H1 (cell line): ENCODE data around the gene TCF7L1. TPM values are rescaled to one million over a fixed set of nuclear protein-coding genes. Genes with fewer than 3 reads are reported as not detected.

Experiments
- CTCF ChIA-PET: fragments of 300-600 bp; sonication (Branson Sonifier 250); formaldehyde crosslinking; loops from one replicate; lab custom pipeline; 2021; ENCODE audit not compliant: partially characterized antibody; lab: Charles Lee
- POLR2A ChIA-PET: fragments of 300-600 bp; sonication (Branson Sonifier 250); formaldehyde crosslinking; loops from one replicate; lab custom pipeline; 2021; ENCODE audit warnings: inconsistent platforms; ENCODE audit not compliant: partially characterized antibody; lab: Charles Lee
- DNase-seq, 2 experiments: peaks; one replicate each; pipeline versions ENCODE4 v3.0.0 to v3.0.0-alpha.2; 2010 to 2022; ENCODE audit warnings: low spot score in 2 of 2, low read depth in 1 of 2, mixed read lengths in 1 of 2
- FAIRE-seq: peaks from 2 replicates; lab custom pipeline; 2011; peaks lifted over from hg19 to GRCh38; lab: Jason Lieb, UNC
- H2AFZ ChIP-seq: 2 replicates; pipeline ENCODE4 v1.8.1; 2012; ENCODE audit warnings: low read length, inconsistent platforms
- H2AK5ac ChIP-seq: 2 replicates; pipeline ENCODE4 v1.6.1; 2013; ENCODE audit warnings: low read depth, low read length
- H2BK120ac ChIP-seq: replicated peaks from 2 replicates; pipeline ENCODE3; 2013; ENCODE audit warnings: low read depth, low read length, inconsistent platforms
- H2BK12ac ChIP-seq: 2 replicates; pipeline ENCODE4 v1.6.1; 2013; ENCODE audit warnings: low read depth, low read length
- H2BK15ac ChIP-seq: 2 replicates; pipeline ENCODE4 v1.6.1; 2013; ENCODE audit warnings: low read length
- H2BK20ac ChIP-seq: 2 replicates; pipeline ENCODE4 v1.6.1; 2013; ENCODE audit warnings: low read length
- H2BK5ac ChIP-seq: 2 replicates; pipeline ENCODE4 v1.6.1; 2013; ENCODE audit warnings: low read depth, low read length
- H3K14ac ChIP-seq: 2 replicates; pipeline ENCODE4 v1.6.1; 2013; ENCODE audit warnings: inconsistent platforms; ENCODE audit not compliant: insufficient read length
- H3K18ac ChIP-seq: 2 replicates; pipeline ENCODE4 v1.6.1; 2013; ENCODE audit warnings: low read length; ENCODE audit errors: extremely low read depth
- H3K23ac ChIP-seq: 2 replicates; pipeline ENCODE4 v1.6.1; 2013; ENCODE audit warnings: inconsistent platforms; ENCODE audit not compliant: insufficient read length
- H3K23me2 ChIP-seq: 2 replicates; pipeline ENCODE4 v1.6.1; 2013; ENCODE audit warnings: low read depth, low read length
- H3K27ac ChIP-seq: 2 replicates; pipeline ENCODE4 v1.6.1; 2011; ENCODE audit warnings: low read depth, low read length, inconsistent platforms
- H3K27me3 ChIP-seq, 4 experiments: replicated peaks in 1 of 4; 1 replicate in 1 of 4; 2 replicates in 3 of 4; pipeline versions ENCODE4 v1.6.1 to v1.8.1; 2011 to 2013; ENCODE audit warnings: low read length in 3 of 4, mild to moderate bottlenecking in 3 of 4, inconsistent platforms in 2 of 4, mixed read lengths in 2 of 4, moderate library complexity in 1 of 4; ENCODE audit not compliant: control insufficient read depth in 3 of 4, insufficient read depth in 3 of 4; ENCODE audit errors: extremely low read depth in 1 of 4
- H3K36me3 ChIP-seq, 4 experiments: 2 replicates each; pipeline versions ENCODE4 v1.6.1 to v1.8.1; 2011 to 2013; ENCODE audit warnings: mild to moderate bottlenecking in 4 of 4, low read length in 3 of 4, moderate library complexity in 2 of 4, control low read depth in 1 of 4, inconsistent platforms in 1 of 4; ENCODE audit not compliant: insufficient read depth in 4 of 4, control insufficient read depth in 2 of 4
- H3K4ac ChIP-seq: replicated peaks from 2 replicates; pipeline ENCODE3; 2013; ENCODE audit warnings: low read length, low read depth, mixed read lengths, inconsistent platforms; ENCODE audit not compliant: insufficient read length
- H3K4me1 ChIP-seq, 4 experiments: replicated peaks in 1 of 4; 1 replicate in 1 of 4; 2 replicates in 3 of 4; pipeline versions ENCODE4 v1.6.1 to v1.8.1; 2011 to 2013; ENCODE audit warnings: low read length in 3 of 4, inconsistent platforms in 2 of 4, mixed read lengths in 1 of 4; ENCODE audit not compliant: insufficient read depth in 4 of 4, control insufficient read depth in 3 of 4
- H3K4me2 ChIP-seq, 2 experiments: 2 replicates each; pipeline versions ENCODE4 v1.6.1 to v1.8.1; 2011 to 2013; ENCODE audit warnings: low read depth in 2 of 2, low read length in 2 of 2, control low read depth in 1 of 2, inconsistent platforms in 1 of 2, mild to moderate bottlenecking in 1 of 2; ENCODE audit not compliant: insufficient read depth in 1 of 2
- H3K4me3 ChIP-seq, 4 experiments: fragments of 200-600, 300-600 bp in 1 of 4; sonication (generic), shearing (Covaris generic), sonication (Bioruptor Twin) in 1 of 4; 2 replicates each; pipeline versions ENCODE4 v1.5.1 to v1.8.1; 2011 to 2016; ENCODE audit warnings: low read length in 4 of 4, low read depth in 3 of 4, control low read depth in 2 of 4, inconsistent platforms in 2 of 4, mild to moderate bottlenecking in 2 of 4, mixed read lengths in 1 of 4, moderate library complexity in 1 of 4; ENCODE audit not compliant: insufficient read depth in 2 of 4; ENCODE audit errors: extremely low read depth in 1 of 4
- H3K56ac ChIP-seq: replicated peaks from 2 replicates; pipeline ENCODE3; 2013; ENCODE audit warnings: low read depth, mild to moderate bottlenecking, mixed read lengths, low read length, inconsistent platforms; ENCODE audit not compliant: insufficient read length
- H3K79me1 ChIP-seq: 2 replicates; pipeline ENCODE4 v1.6.1; 2013; ENCODE audit warnings: low read depth, low read length, control low read depth
- H3K79me2 ChIP-seq, 2 experiments: 2 replicates each; pipeline versions ENCODE4 v1.6.1 to v1.8.1; 2012 to 2013; ENCODE audit warnings: low read length in 2 of 2, mild to moderate bottlenecking in 2 of 2, inconsistent platforms in 1 of 2; ENCODE audit not compliant: insufficient read depth in 2 of 2, control insufficient read depth in 1 of 2
- H3K9ac ChIP-seq, 4 experiments: replicated peaks in 1 of 4; 1 replicate in 1 of 4; 2 replicates in 3 of 4; pipeline versions ENCODE4 v1.6.1 to v1.8.1; 2011 to 2013; ENCODE audit warnings: low read depth in 3 of 4, low read length in 3 of 4, control low read depth in 2 of 4, mild to moderate bottlenecking in 2 of 4, moderate library complexity in 2 of 4, inconsistent platforms in 1 of 4; ENCODE audit errors: extremely low read depth in 1 of 4
- H3K9me3 ChIP-seq, 2 experiments: 2 replicates each; pipeline versions ENCODE4 v1.6.1 to v1.8.1; 2012 to 2013; ENCODE audit warnings: mild to moderate bottlenecking in 2 of 2, moderate library complexity in 2 of 2, control low read depth in 1 of 2, inconsistent platforms in 1 of 2, low read depth in 1 of 2, low read length in 1 of 2, mixed read lengths in 1 of 2; ENCODE audit not compliant: insufficient read depth in 2 of 2
- H4K20me1 ChIP-seq, 2 experiments: replicated peaks in 1 of 2; 2 replicates each; pipeline versions ENCODE3 to v1.8.1; 2011 to 2013; ENCODE audit warnings: inconsistent platforms in 2 of 2, low read length in 2 of 2, mild to moderate bottlenecking in 1 of 2; ENCODE audit not compliant: insufficient read depth in 2 of 2, control insufficient read depth in 1 of 2
- H4K5ac ChIP-seq: 2 replicates; pipeline ENCODE4 v1.6.1; 2013; ENCODE audit warnings: low read length, low read depth, mixed read lengths, inconsistent platforms; ENCODE audit not compliant: insufficient read length
- H4K8ac ChIP-seq: 2 replicates; pipeline ENCODE4 v1.8.0; 2013; ENCODE audit warnings: mild to moderate bottlenecking, moderate library complexity, low read length, inconsistent platforms; ENCODE audit not compliant: insufficient read depth; ENCODE audit errors: extremely low read depth
- H4K91ac ChIP-seq: replicated peaks from 2 replicates; pipeline ENCODE3; 2013; ENCODE audit warnings: low read length, mixed read lengths, inconsistent platforms; ENCODE audit not compliant: insufficient read length
- CBX5 ChIP-seq: fragments of 300-800, 300-1000 bp; sonication (generic); IDR thresholded peaks from 2 replicates; pipeline ENCODE4 v1.7.1; 2016; ENCODE audit warnings: antibody characterized with exemption, low read length, low read depth
- POLR2AphosphoS5 ChIP-seq: IDR thresholded peaks from 2 replicates; pipeline ENCODE4 v1.6.1; 2011; ENCODE audit warnings: low read depth, low read length
- WGBS, 2 experiments: shearing (Covaris generic) in 1 of 2; methylation state at CpG; one replicate each; pipeline versions ENCODE4 v1.1.6 to v1.1.7; 2013 to 2015; ENCODE audit warnings: low lambda C conversion rate in 2 of 2, mixed read lengths in 2 of 2, inconsistent platforms in 1 of 2, low coverage in 1 of 2, missing lambda C conversion rate in 1 of 2; ENCODE audit not compliant: insufficient replicate concordance in 2 of 2, insufficient coverage in 1 of 2, insufficient read length in 1 of 2; ENCODE audit errors: extremely low coverage in 1 of 2, missing lambda C conversion rate in 1 of 2; 5-methylcytosine and 5-hydroxymethylcytosine counted together
- polyA plus RNA-seq, 7 experiments: library from polyadenylated mRNA; depleted of rRNA in 3 of 7; stranded (reverse) in 5 of 7; unstranded in 2 of 7; fragments of >200 nt in 5 of 7; fragments of 200-250 nt in 2 of 7; gene quantifications; 1 replicate in 5 of 7; 2 replicates in 1 of 7; 4 replicates in 1 of 7; pipeline versions ENCODE4 v1.2.1 to v1.2.3, GENCODE V29; 2011 to 2013; ENCODE audit warnings: missing spikeins in 2 of 7, mixed read lengths in 2 of 7
- total RNA-seq: library from RNA; stranded (reverse); fragmentation: NEBNext Ultra II Directional; extraction: Animal tissue kit (Norgen Biotek cat#: 25700); gene quantifications from 2 replicates; pipeline ENCODE4 v1.2.1, GENCODE V29; 2021

TCF7L1 gene
- total and polyA plus RNA-seq, 2 of the 8 experiments (the other 6 are each of a cell fraction or from before 2014, with no cell fraction given), result 27.5 to 108 TPM

GRCh38 chr2:85170938-85171475 lies 37.8 kb downstream of the TCF7L1 start:
- no peak overlapping the region for H3K14ac ChIP-seq
- no peaks in the 10 kb centered on the region for H3K9me3 ChIP-seq
- no peak overlapping the region for H4K5ac ChIP-seq
- no peak overlapping the region for H4K8ac ChIP-seq
- no peak overlapping the region for H3K4me2 ChIP-seq
- no peaks in the 10 kb centered on the region for H3K23me2 ChIP-seq
- H3K4ac ChIP-seq, result no peak overlapping the region
- no peak overlapping the region for H2AFZ ChIP-seq
- H2BK5ac ChIP-seq, result no peak overlapping the region
- H2BK15ac ChIP-seq, result no peak overlapping the region
- TF ChIP-seq POLR2AphosphoS5 (0 out of 2 replicates have a peak, but pooled peaks have one; percentile 17), CBX5 (no peak)
- H3K23ac ChIP-seq, result no peak overlapping the region
- WGBS, 2 experiments, result 86% methylated on average over 6 of the region's 6 CpGs; no CpG with 5 or more reads in 1 of the 2 experiments
- H3K79me2 ChIP-seq, result peaks cover 24 to 98% of the 10 kb centered on the region in 2 experiments
- no peak overlapping the region for H3K9ac ChIP-seq
- H3K79me1 ChIP-seq, result peaks cover 40% of the 10 kb centered on the region
- no peak overlapping the region for H3K4me3 ChIP-seq
- DNase-seq (no peak), FAIRE-seq (no peak)
- POLR2A ChIA-PET, result interaction anchor here (1.2 to 2.2 kb wide), 4 partner anchors 8 to 24 kb away, joined by 3 to 10 read pairs (median 4); no protein-coding TSS in a partner anchor
- H4K91ac ChIP-seq, result no peak overlapping the region
- H2BK12ac ChIP-seq, result no peak overlapping the region
- no peaks in the 10 kb centered on the region for H3K27me3 ChIP-seq
- H3K36me3 ChIP-seq, result peaks cover 0 to 8% (median 0%) of the 10 kb centered on the region in 4 experiments; a peak in 2 of 8 replicates
- no peak overlapping the region for H2BK120ac ChIP-seq
- H3K4me1 ChIP-seq, result peaks cover 5 to 18% (median 11%) of the 10 kb centered on the region in 4 experiments
- peaks cover 33 to 47% of the 10 kb centered on the region in 2 experiments for H4K20me1 ChIP-seq
- H3K27ac ChIP-seq, result no peak overlapping the region
- CTCF ChIA-PET, result interaction anchor here (1.0 to 5.3 kb wide), 8 partner anchors 8 to 95 kb away, joined by 3 to 38 read pairs (median 4); no protein-coding TSS in a partner anchor
- no peak overlapping the region for H3K18ac ChIP-seq
- no peak overlapping the region for H2BK20ac ChIP-seq
- H3K56ac ChIP-seq, result no peak overlapping the region
- H2AK5ac ChIP-seq, result no peak overlapping the region
